Measurements from ENCODE around the gene NT5M. TPM values are rescaled to one million over a fixed set of nuclear protein-coding genes. Genes with fewer than 3 reads are reported as not detected.

Gene NT5M
- total RNA-seq, 4 donors from 2014 or later = 3.7 to 15.7 (median 8.0) TPM

- peak; percentile 27 to 35 for ATAC-seq
- Histone ChIP-seq H3K27me3 (no peaks in the 10 kb centered on the region), H3K4me1 (no peaks in the 10 kb centered on the region)
Measured at GRCh38 chr17:17385491-17385890, 82.3 kb downstream of the NT5M start.

GRCh38 chr17:17386094-17386800 is 83.1 kb downstream of the NT5M start:
- H3K4me3 ChIP-seq = no peak overlapping the region
- in situ Hi-C loops (cut with MboI; ENCODE audit: low sequenced_read_pairs in 4 of 4) (no loop called here), intact Hi-C loops (cut with DNase I; ENCODE audit: low total_unique reads) (no loop called here)
- no peaks in the 10 kb centered on the region for H3K27me3 ChIP-seq
- DNase-seq = peak; percentile 24 to 39
- H3K9me3 ChIP-seq = no peaks in the 10 kb centered on the region
- H3K4me1 ChIP-seq = no peaks in the 10 kb centered on the region
- no peaks in the 10 kb centered on the region for H3K36me3 ChIP-seq
- peak overlapping the region; percentile 37 to 63 (median 58) for H3K27ac ChIP-seq
- ATAC-seq = peak; percentile 52 to 68
- TF ChIP-seq CTCF (IDR thresholded peaks at IDR 0.05 in 4 of 5, conservative IDR thresholded peaks at IDR 0.05 in 1 of 5) = no peak
- no peak for TF ChIP-seq POLR2A (IDR thresholded peaks at IDR 0.05)

More at GRCh38 chr17:17385491-17385890, 82.3 kb downstream of the NT5M start:
- H3K27ac ChIP-seq = peak overlapping the region; percentile 37 to 63 (median 58)
- H3K9me3 ChIP-seq = no peaks in the 10 kb centered on the region
- no peaks in the 10 kb centered on the region for H3K36me3 ChIP-seq
- TF ChIP-seq CTCF (IDR thresholded peaks at IDR 0.05 in 4 of 5, conservative IDR thresholded peaks at IDR 0.05 in 1 of 5) (no peak), POLR2A (IDR thresholded peaks at IDR 0.05) (no peak)
- DNase-seq = no peak
- intact Hi-C loops (cut with DNase I; ENCODE audit: low total_unique reads) (no loop called here), in situ Hi-C loops (cut with MboI; ENCODE audit: low sequenced_read_pairs in 4 of 4) (no loop called here)
- H3K4me3 ChIP-seq = no peak overlapping the region

- Histone ChIP-seq H3K4me3 (no peak overlapping the region), H3K9me3 (no peaks in the 10 kb centered on the region), H3K27ac (peak overlapping the region in 2 of 4 donors; percentile 39 to 52), H3K4me1 (no peaks in the 10 kb centered on the region), H3K36me3 (no peaks in the 10 kb centered on the region), H3K27me3 (no peaks in the 10 kb centered on the region)
- intact Hi-C loops (cut with DNase I; ENCODE audit: low total_unique reads) = no loop called here
- ATAC-seq = no peak
- in situ Hi-C loops (cut with MboI; ENCODE audit: low sequenced_read_pairs in 4 of 4) = no loop called here
- no peak for DNase-seq
- TF ChIP-seq CTCF (IDR thresholded peaks at IDR 0.05 in 4 of 5, conservative IDR thresholded peaks at IDR 0.05 in 1 of 5) (no peak), POLR2A (IDR thresholded peaks at IDR 0.05) (no peak)
Measured at GRCh38 chr17:17387017-17387497, 83.9 kb downstream of the NT5M start.

- Histone ChIP-seq H3K4me3 (no peak overlapping the region), H3K9me3 (no peaks in the 10 kb centered on the region), H3K36me3 (no peaks in the 10 kb centered on the region), H3K27me3 (no peaks in the 10 kb centered on the region), H3K4me1 (no peaks in the 10 kb centered on the region), H3K27ac (peak overlapping the region in 3 of 4 donors; percentile 34 to 52 (median 39))
- TF ChIP-seq POLR2A (IDR thresholded peaks at IDR 0.05) (no peak), CTCF (IDR thresholded peaks at IDR 0.05 in 4 of 5, conservative IDR thresholded peaks at IDR 0.05 in 1 of 5) (no peak)
- no peak for DNase-seq
- no peak for ATAC-seq
- in situ Hi-C loops (cut with MboI; ENCODE audit: low sequenced_read_pairs in 4 of 4) (no loop called here), intact Hi-C loops (cut with DNase I; ENCODE audit: low total_unique reads) (no loop called here)
Measured at GRCh38 chr17:17387498-17388362, 84.6 kb downstream of the NT5M start.

Data from gastrocnemius medialis (tissue), 4 donors.